Measurements from ENCODE around the gene BRD3OS.

- TF ChIP-seq EZH2phosphoT487 (IDR thresholded peaks at IDR 0.05; ENCODE audit: low read depth) (no peak), CTCF (IDR thresholded peaks at IDR 0.05; ENCODE audit: low read depth, low read length) (no peak)
These were observed 29.9 kb downstream of the BRD3OS start for GRCh38 chr9:134054891-134055811.

All from OCI-LY3 (cell line).